Fibroblast of mammary gland (primary cell): ENCODE data around the gene PLXNA2.

Experiments used
- DNase-seq: peaks from one replicate; pipeline ENCODE4 v3.0.0-alpha.2; 2010; ENCODE audit warnings: low read depth
- H3K4me3 ChIP-seq: 2 replicates; pipeline ENCODE4 v1.5.1; 2011; ENCODE audit warnings: low read depth, mild to moderate bottlenecking, low read length, moderate library complexity; ENCODE audit not compliant: control insufficient read depth
- TF ChIP-seq, protein P1 (sequence below): conservative IDR thresholded peaks from 2 replicates; pipeline ENCODE4 v1.5.1; 2011; ENCODE audit warnings: low read depth, low read length, inconsistent platforms; ENCODE audit not compliant: control insufficient read depth, insufficient read depth

The PLXNA2 gene

DNA sequence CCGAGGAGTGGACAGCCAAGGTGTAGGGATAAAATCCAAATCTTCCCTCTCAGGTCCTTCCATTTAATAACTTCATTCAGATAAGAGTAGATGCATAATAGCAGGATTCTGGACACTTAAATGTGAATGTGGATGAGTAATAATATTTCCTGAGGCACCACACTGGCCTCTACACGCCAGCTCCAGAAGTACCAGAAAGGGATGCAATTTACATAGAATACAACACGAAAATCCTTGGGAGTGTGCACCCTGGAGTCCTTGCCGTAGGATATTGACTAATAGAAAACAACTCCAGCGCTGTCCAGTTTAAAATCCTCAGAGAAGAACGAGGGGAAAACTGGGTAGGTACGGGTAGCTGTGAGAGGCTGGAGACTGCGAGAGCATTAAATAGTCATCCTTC lies 6.9 kb downstream of the PLXNA2 start:
- no peak overlapping the region for H3K4me3 ChIP-seq
- no peak for DNase-seq
- TF ChIP-seq, protein P1, sequence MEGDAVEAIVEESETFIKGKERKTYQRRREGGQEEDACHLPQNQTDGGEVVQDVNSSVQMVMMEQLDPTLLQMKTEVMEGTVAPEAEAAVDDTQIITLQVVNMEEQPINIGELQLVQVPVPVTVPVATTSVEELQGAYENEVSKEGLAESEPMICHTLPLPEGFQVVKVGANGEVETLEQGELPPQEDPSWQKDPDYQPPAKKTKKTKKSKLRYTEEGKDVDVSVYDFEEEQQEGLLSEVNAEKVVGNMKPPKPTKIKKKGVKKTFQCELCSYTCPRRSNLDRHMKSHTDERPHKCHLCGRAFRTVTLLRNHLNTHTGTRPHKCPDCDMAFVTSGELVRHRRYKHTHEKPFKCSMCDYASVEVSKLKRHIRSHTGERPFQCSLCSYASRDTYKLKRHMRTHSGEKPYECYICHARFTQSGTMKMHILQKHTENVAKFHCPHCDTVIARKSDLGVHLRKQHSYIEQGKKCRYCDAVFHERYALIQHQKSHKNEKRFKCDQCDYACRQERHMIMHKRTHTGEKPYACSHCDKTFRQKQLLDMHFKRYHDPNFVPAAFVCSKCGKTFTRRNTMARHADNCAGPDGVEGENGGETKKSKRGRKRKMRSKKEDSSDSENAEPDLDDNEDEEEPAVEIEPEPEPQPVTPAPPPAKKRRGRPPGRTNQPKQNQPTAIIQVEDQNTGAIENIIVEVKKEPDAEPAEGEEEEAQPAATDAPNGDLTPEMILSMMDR = no peak

GRCh38 chr1:208235982-208236761 lies 8.0 kb downstream of the PLXNA2 start:
- peak; percentile 47 for DNase-seq
- TF ChIP-seq, protein P1 = no peak
- no peak overlapping the region for H3K4me3 ChIP-seq

DNA sequence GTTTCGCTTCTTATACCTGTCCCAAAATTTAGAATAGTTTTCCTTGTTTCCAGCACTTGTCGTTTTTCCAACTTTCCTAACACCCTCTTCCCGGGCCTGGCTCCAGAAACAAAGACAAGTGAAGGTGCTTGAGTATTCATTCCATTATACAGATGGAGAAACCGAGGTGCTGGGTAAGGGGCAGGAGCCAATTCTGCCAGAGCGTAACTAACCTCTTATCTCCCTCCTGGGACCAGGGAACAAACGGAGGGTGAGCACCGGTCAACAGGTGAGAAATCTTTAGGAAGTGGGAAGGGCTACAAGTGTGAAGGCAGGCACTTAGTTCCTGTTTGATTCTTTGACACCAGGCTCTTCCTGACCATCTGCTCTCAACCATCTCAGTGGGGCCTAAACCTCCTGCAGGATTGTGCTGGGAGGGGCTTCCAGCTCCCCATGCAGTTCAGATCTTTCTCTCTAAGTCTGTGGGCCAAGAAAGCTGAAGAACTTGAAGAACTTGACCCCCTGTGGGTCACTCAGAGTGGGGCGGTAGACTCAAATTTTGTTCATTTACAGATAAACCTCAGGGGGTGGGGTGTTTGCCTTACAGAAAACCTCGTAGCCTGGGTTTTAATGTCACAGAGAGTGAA lies 8.7 kb downstream of the PLXNA2 start:
- TF ChIP-seq, protein P1 = no peak
- no peak overlapping the region for H3K4me3 ChIP-seq
- DNase-seq = no peak

- TF ChIP-seq, protein P1 = no peak
- H3K4me3 ChIP-seq = no peak overlapping the region
- DNase-seq = no peak
Measured at GRCh38 chr1:208234721-208235120, 9.5 kb downstream of the PLXNA2 start.

DNA sequence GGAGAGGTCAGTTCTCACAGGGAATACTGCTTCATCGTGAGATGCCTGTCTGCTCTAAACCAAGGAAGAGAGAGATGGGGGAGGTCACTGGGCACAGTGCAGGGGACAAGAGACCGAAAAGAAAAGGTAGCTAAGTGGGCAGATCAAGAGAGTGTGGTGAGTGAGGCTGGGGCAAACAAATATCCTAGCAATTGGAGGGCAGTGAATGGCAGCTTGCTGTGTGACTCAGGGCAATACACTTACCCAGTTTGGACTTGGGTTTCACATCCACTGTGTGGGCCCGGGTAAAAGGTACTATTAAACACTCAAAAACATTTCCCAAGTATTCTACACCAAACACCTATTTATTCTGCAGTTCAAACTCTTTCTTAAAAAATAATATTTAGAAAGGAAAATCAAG lies 10.2 kb downstream of the PLXNA2 start:
- no peak overlapping the region for H3K4me3 ChIP-seq
- no peak for DNase-seq
- TF ChIP-seq, protein P1 = no peak

DNA sequence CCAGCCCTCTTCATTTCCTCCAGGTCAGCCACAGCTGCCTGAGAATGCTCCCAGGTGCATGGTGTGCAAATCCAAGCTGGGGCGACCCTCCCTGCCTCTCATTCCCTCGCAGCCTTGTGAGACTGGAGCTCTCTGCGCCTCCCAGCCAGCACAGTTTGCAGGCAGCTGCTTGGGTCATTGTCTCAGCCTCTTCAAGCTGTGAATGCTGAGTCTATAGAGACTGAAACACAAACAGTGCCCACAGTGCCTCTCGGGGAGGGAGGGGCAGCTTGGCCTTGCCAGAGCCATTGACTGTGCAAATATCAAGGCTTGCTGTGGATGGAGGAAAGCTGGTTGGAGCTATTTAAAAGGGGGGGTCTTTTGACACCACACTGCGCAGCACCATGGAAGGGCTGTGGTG lies 10.6 kb downstream of the PLXNA2 start:
- TF ChIP-seq, protein P1 = no peak
- no peak overlapping the region for H3K4me3 ChIP-seq
- DNase-seq = no peak
